Mesendoderm (in vitro differentiated cells): ENCODE data around the gene SLC26A11.

Experiments
- DNase-seq: peaks from one replicate; pipeline ENCODE4 v3.0.0; 2013
- H2AK5ac ChIP-seq: 2 replicates; pipeline ENCODE4 v1.6.1; 2013; ENCODE audit warnings: low read length, inconsistent platforms
- H2BK120ac ChIP-seq: 2 replicates; pipeline ENCODE4 v1.6.1; 2013; ENCODE audit warnings: low read depth, mild to moderate bottlenecking, low read length, moderate library complexity, mixed read lengths
- H2BK15ac ChIP-seq: replicated peaks from 2 replicates; pipeline ENCODE4 v1.6.1; 2013; ENCODE audit warnings: low read depth, mild to moderate bottlenecking, moderate library complexity
- H2BK5ac ChIP-seq: 2 replicates; pipeline ENCODE4 v1.6.1; 2013; ENCODE audit warnings: low read length, inconsistent platforms
- H3K18ac ChIP-seq: 2 replicates; pipeline ENCODE4 v1.6.1; 2013; ENCODE audit warnings: mild to moderate bottlenecking, low read length, mixed read lengths
- H3K23ac ChIP-seq: one replicate; pipeline ENCODE4 v1.6.1; 2013; ENCODE audit warnings: low read length
- H3K27ac ChIP-seq: 2 replicates; pipeline ENCODE4 v1.5.1; 2013; ENCODE audit warnings: low read depth, mild to moderate bottlenecking, inconsistent platforms, low read length, moderate library complexity
- H3K27me3 ChIP-seq: 2 replicates; pipeline ENCODE4 v1.6.1; 2013; ENCODE audit warnings: low read length, control low read depth, mild to moderate bottlenecking, inconsistent platforms; ENCODE audit not compliant: insufficient read depth, poor library complexity
- H3K36me3 ChIP-seq: 2 replicates; pipeline ENCODE4 v1.6.1; 2013; ENCODE audit warnings: low read length, inconsistent platforms; ENCODE audit not compliant: control insufficient read depth, insufficient read depth
- H3K4ac ChIP-seq: one replicate; pipeline ENCODE4 v1.6.1; 2013; ENCODE audit warnings: low read depth, mild to moderate bottlenecking, low read length, moderate library complexity
- H3K4me1 ChIP-seq: 2 replicates; pipeline ENCODE4 v1.6.1; 2013; ENCODE audit warnings: low read depth, low read length, inconsistent platforms; ENCODE audit not compliant: control insufficient read depth
- H3K4me2 ChIP-seq: 2 replicates; pipeline ENCODE4 v1.6.1; 2013; ENCODE audit warnings: low read length
- H3K4me3 ChIP-seq: 2 replicates; pipeline ENCODE4 v1.5.1; 2013; ENCODE audit warnings: mild to moderate bottlenecking, low read length
- H3K56ac ChIP-seq: one replicate; pipeline ENCODE4 v1.6.1; 2013; ENCODE audit warnings: low read length
- H3K79me1 ChIP-seq: 2 replicates; pipeline ENCODE4 v1.6.1; 2013; ENCODE audit warnings: low read length, inconsistent platforms
- H3K79me2 ChIP-seq: 2 replicates; pipeline ENCODE4 v1.6.1; 2013; ENCODE audit warnings: mild to moderate bottlenecking, low read length; ENCODE audit not compliant: control insufficient read depth, insufficient read depth
- H3K9ac ChIP-seq: 2 replicates; pipeline ENCODE4 v1.6.1; 2013; ENCODE audit warnings: low read length, inconsistent platforms
- H4K5ac ChIP-seq: one replicate; pipeline ENCODE4 v1.6.1; 2013; ENCODE audit warnings: low read length
- H4K8ac ChIP-seq: one replicate; pipeline ENCODE4 v1.6.1; 2013; ENCODE audit warnings: low read depth, mild to moderate bottlenecking, control low read depth, low read length, moderate library complexity
- WGBS: extraction: QIAGEN DNeasy Blood & Tissue Kit; methylation state at CpG from one replicate; pipeline ENCODE4 v1.1.7; 2013; ENCODE audit warnings: low lambda C conversion rate, missing lambda C conversion rate; ENCODE audit not compliant: insufficient coverage; ENCODE audit errors: extremely low coverage; 5-methylcytosine and 5-hydroxymethylcytosine counted together

Gene SLC26A11

DNA sequence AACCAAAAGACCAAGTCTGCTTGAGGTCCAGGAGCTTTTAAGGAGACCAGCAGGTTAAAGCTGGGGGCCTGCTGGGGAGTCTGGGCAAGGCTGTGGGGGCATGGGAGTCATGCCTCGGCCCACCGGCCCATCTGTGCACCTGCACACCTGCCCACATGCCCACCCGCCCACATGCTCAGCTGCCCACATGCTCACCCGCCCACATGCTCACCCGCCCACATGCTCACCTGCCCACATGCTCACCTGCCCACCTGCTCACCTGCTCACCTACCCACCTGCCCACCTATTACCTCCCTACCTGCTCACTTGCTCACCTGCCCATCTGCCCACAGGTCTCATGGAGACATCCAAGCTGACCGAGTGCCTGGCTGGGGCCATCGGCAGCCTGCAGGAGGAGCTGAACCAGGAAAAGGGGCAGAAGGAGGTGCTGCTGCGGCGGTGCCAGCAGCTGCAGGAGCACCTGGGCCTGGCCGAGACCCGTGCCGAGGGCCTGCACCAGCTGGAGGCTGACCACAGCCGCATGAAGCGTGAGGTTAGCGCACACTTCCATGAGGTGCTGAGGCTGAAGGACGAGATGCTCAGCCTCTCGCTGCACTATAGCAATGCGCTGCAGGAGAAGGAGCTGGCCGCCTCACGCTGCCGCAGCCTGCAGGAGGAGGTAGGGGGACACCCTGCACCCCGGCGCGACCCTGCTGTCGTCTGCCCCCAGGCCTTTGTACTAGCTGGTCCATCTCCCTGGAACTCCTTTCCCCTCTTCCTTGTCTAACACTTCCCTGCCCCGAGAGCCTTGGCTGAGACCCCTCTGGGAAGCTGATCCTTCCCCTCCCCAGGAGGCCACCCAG, 36.4 kb upstream of the SLC26A11 start:
- H2BK120ac ChIP-seq = no peak overlapping the region
- H3K18ac ChIP-seq = no peak overlapping the region
- H3K9ac ChIP-seq = no peak overlapping the region
- H3K27me3 ChIP-seq = no peaks in the 10 kb centered on the region
- WGBS = no CpG with 5 or more reads among the region's 26 CpGs
- no peak overlapping the region for H3K23ac ChIP-seq
- H3K4ac ChIP-seq = no peak overlapping the region
- H3K56ac ChIP-seq = no peak overlapping the region
- no peak overlapping the region for H3K4me2 ChIP-seq
- no peak overlapping the region for H2AK5ac ChIP-seq
- no peaks in the 10 kb centered on the region for H3K36me3 ChIP-seq
- H2BK5ac ChIP-seq = no peak overlapping the region
- H2BK15ac ChIP-seq = no peak overlapping the region
- no peak overlapping the region for H4K8ac ChIP-seq
- no peak overlapping the region for H4K5ac ChIP-seq
- no peak overlapping the region for H3K4me3 ChIP-seq
- no peaks in the 10 kb centered on the region for H3K79me2 ChIP-seq
- H3K79me1 ChIP-seq = no peaks in the 10 kb centered on the region
- H3K4me1 ChIP-seq = no peaks in the 10 kb centered on the region
- DNase-seq = no peak
- no peak overlapping the region for H3K27ac ChIP-seq

GRCh38 chr17:80184423-80184714, 35.9 kb upstream of the SLC26A11 start:
- Histone ChIP-seq H3K36me3 (no peaks in the 10 kb centered on the region), H2BK15ac (no peak overlapping the region)
- no CpG with 5 or more reads among the region's 10 CpGs for WGBS

DNA sequence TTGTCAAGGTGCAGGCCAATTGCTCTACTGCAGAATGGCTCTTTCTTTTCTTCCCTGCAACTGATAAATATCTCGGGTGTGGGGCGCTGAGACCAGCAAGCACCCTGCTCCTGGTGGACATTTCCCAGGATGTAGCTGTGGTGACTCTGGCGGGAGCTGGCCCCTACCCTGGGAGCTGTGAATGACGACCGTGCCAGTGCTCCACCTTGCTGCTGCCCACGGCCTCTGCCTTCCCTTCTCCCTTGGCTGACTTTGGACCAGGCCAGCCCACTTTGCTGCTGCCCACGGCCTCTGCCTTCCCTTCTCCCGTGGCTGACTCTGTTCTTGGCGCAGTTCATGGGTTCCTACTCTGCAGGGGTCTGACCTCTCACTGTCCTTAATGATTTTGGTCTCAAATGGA, 34.3 kb upstream of the SLC26A11 start:
- no peak overlapping the region for H2AK5ac ChIP-seq
- no peaks in the 10 kb centered on the region for H3K36me3 ChIP-seq
- no peak overlapping the region for H2BK5ac ChIP-seq
- no peak overlapping the region for H3K27ac ChIP-seq
- no peak overlapping the region for H3K9ac ChIP-seq
- no peak overlapping the region for H3K4me2 ChIP-seq
- H3K23ac ChIP-seq = no peak overlapping the region
- no peak overlapping the region for H3K18ac ChIP-seq
- H3K4me1 ChIP-seq = no peaks in the 10 kb centered on the region
- H3K56ac ChIP-seq = no peak overlapping the region
- H3K4ac ChIP-seq = no peak overlapping the region
- no peak for DNase-seq
- no peaks in the 10 kb centered on the region for H3K79me1 ChIP-seq
- WGBS = no CpG with 5 or more reads among the region's 9 CpGs
- H3K79me2 ChIP-seq = no peaks in the 10 kb centered on the region
- H2BK120ac ChIP-seq = no peak overlapping the region
- no peak overlapping the region for H4K5ac ChIP-seq
- no peaks in the 10 kb centered on the region for H3K27me3 ChIP-seq
- H3K4me3 ChIP-seq = no peak overlapping the region
- no peak overlapping the region for H4K8ac ChIP-seq
- no peak overlapping the region for H2BK15ac ChIP-seq

More at GRCh38 chr17:80184423-80184714, 35.9 kb upstream of the SLC26A11 start:
- Histone ChIP-seq H3K18ac (no peak overlapping the region), H2AK5ac (no peak overlapping the region), H3K27me3 (no peaks in the 10 kb centered on the region), H3K4me1 (no peaks in the 10 kb centered on the region), H3K79me2 (no peaks in the 10 kb centered on the region), H3K9ac (no peak overlapping the region), H3K4ac (no peak overlapping the region), H4K5ac (no peak overlapping the region), H2BK120ac (no peak overlapping the region), H3K27ac (no peak overlapping the region), H3K4me2 (no peak overlapping the region), H4K8ac (no peak overlapping the region), H3K56ac (no peak overlapping the region), H3K79me1 (no peaks in the 10 kb centered on the region), H3K4me3 (no peak overlapping the region), H2BK5ac (no peak overlapping the region), H3K23ac (no peak overlapping the region)
- no peak for DNase-seq

DNA sequence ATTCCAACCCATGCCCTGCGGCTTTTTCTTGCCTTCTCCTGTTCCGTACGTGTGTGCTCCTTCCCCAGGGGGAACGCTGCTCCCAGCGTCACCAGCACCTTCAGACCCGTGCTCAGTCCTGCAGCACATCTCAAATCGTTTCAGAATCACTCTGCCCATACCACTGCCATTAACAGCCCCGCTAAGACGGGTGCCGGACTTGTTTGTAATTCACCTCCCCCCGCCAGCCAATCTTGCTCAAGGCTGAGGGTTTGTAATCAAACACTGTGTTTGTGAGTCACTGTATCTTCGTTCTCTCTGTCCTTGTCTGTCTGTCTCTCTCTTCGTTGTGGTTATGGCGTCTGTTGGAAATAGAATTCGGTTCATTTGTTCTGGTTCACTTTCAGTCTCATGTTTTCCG, 33.1 kb upstream of the SLC26A11 start:
- H3K4me1 ChIP-seq = no peaks in the 10 kb centered on the region
- H3K4me3 ChIP-seq = no peak overlapping the region
- H3K23ac ChIP-seq = no peak overlapping the region
- H3K4ac ChIP-seq = no peak overlapping the region
- no peak overlapping the region for H2BK15ac ChIP-seq
- no peak overlapping the region for H3K4me2 ChIP-seq
- H3K36me3 ChIP-seq = no peaks in the 10 kb centered on the region
- no peaks in the 10 kb centered on the region for H3K79me2 ChIP-seq
- no peak overlapping the region for H3K56ac ChIP-seq
- no CpG with 5 or more reads among the region's 16 CpGs for WGBS
- no peaks in the 10 kb centered on the region for H3K79me1 ChIP-seq
- H4K5ac ChIP-seq = no peak overlapping the region
- no peak overlapping the region for H2BK120ac ChIP-seq
- H3K27ac ChIP-seq = no peak overlapping the region
- H2BK5ac ChIP-seq = no peak overlapping the region
- H3K9ac ChIP-seq = no peak overlapping the region
- H4K8ac ChIP-seq = no peak overlapping the region
- H2AK5ac ChIP-seq = no peak overlapping the region
- no peak overlapping the region for H3K18ac ChIP-seq
- H3K27me3 ChIP-seq = no peaks in the 10 kb centered on the region
- no peak for DNase-seq

DNA sequence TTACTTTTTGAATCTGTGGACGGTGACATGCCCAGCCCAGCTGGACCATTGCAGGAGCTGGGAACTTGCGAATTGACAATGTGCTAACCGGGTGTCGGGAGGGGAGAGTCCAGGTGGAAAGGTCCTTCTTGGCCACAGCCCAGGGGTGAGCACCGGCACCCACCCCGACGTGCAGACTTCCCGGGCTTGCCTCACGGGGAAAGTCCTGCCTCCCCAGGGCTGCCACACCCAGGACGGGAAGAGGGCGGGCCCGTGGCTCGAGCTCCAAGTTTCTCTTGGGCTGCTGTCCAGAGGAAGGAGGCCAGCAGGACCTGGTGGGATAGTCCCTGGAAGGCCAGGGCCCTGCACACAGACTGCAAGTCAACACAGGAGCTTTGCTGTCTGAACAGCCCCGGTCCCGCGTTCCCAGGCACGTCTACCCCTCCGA, 32.7 kb upstream of the SLC26A11 start:
- Histone ChIP-seq H3K56ac (no peak overlapping the region), H2BK120ac (no peak overlapping the region), H3K9ac (no peak overlapping the region), H3K36me3 (no peaks in the 10 kb centered on the region), H2AK5ac (no peak overlapping the region), H2BK15ac (no peak overlapping the region), H2BK5ac (no peak overlapping the region), H3K4me2 (no peak overlapping the region), H3K4me1 (no peaks in the 10 kb centered on the region), H4K5ac (no peak overlapping the region), H3K4me3 (no peak overlapping the region), H3K79me1 (no peaks in the 10 kb centered on the region), H3K79me2 (no peaks in the 10 kb centered on the region), H3K27ac (no peak overlapping the region), H3K23ac (no peak overlapping the region), H3K18ac (no peak overlapping the region), H3K4ac (no peak overlapping the region), H4K8ac (no peak overlapping the region), H3K27me3 (no peaks in the 10 kb centered on the region)
- DNase-seq = no peak
- no CpG with 5 or more reads among the region's 18 CpGs for WGBS

DNA sequence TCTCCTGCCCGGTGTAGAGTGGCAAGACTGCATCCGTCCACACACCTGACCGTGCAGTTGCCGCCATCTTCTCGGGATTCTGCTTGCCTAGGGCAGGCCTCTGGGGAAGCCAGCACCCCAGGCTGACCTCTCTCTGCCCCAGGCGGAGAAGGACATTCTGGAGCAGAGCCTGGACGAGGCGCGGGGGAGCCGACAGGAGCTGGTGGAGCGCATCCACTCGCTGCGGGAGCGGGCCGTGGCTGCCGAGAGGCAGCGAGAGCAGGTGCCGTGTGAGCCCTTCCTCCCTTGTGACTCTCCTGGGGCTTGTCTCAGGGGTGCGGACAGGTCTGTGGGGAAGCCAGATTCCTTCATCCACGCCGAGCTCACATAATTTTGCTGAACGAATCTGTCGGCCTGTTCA, 30.6 kb upstream of the SLC26A11 start:
- H3K79me1 ChIP-seq = no peaks in the 10 kb centered on the region
- no peak overlapping the region for H3K23ac ChIP-seq
- H3K4ac ChIP-seq = no peak overlapping the region
- no peak overlapping the region for H2BK15ac ChIP-seq
- H2AK5ac ChIP-seq = no peak overlapping the region
- no peak overlapping the region for H4K8ac ChIP-seq
- no peak overlapping the region for H2BK120ac ChIP-seq
- no peak overlapping the region for H3K56ac ChIP-seq
- H3K4me3 ChIP-seq = no peak overlapping the region
- WGBS = no CpG with 5 or more reads among the region's 23 CpGs
- no peak for DNase-seq
- H3K9ac ChIP-seq = no peak overlapping the region
- H3K36me3 ChIP-seq = no peaks in the 10 kb centered on the region
- H3K4me2 ChIP-seq = no peak overlapping the region
- H3K4me1 ChIP-seq = no peaks in the 10 kb centered on the region
- H3K27ac ChIP-seq = no peak overlapping the region
- no peaks in the 10 kb centered on the region for H3K79me2 ChIP-seq
- no peak overlapping the region for H2BK5ac ChIP-seq
- H4K5ac ChIP-seq = no peak overlapping the region
- no peak overlapping the region for H3K18ac ChIP-seq
- no peaks in the 10 kb centered on the region for H3K27me3 ChIP-seq
